H9 (cell line): ENCODE measurements around the gene NUDT3. TPM values are rescaled to one million over a fixed set of nuclear protein-coding genes. Genes with fewer than 3 reads are reported as not detected.

Experiments used
- DNase-seq: peaks from one replicate; pipeline ENCODE4 v3.0.0-alpha.2; 2017
- H2AFZ ChIP-seq: one replicate; pipeline ENCODE4 v1.6.1; 2013; ENCODE audit warnings: mild to moderate bottlenecking, low read length, control low read depth, moderate library complexity
- H2AK5ac ChIP-seq: 2 replicates; pipeline ENCODE4 v1.6.1; 2013; ENCODE audit warnings: low read length, control low read depth, mixed read lengths; ENCODE audit not compliant: insufficient read length
- H2BK120ac ChIP-seq: one replicate; pipeline ENCODE4 v1.6.1; 2013; ENCODE audit warnings: low read depth, mild to moderate bottlenecking, low read length, control low read depth, inconsistent platforms; ENCODE audit not compliant: poor library complexity, severe bottlenecking
- H2BK12ac ChIP-seq: 2 replicates; pipeline ENCODE4 v1.6.1; 2013; ENCODE audit warnings: low read length, control low read depth, mixed read lengths, low read depth; ENCODE audit not compliant: insufficient read length
- H2BK15ac ChIP-seq: 2 replicates; pipeline ENCODE4 v1.6.1; 2013; ENCODE audit warnings: low read depth, low read length, control low read depth
- H2BK20ac ChIP-seq: one replicate; pipeline ENCODE4 v1.6.1; 2013; ENCODE audit warnings: low read depth, mild to moderate bottlenecking, low read length, control low read depth, inconsistent platforms; ENCODE audit not compliant: poor library complexity, severe bottlenecking
- H2BK5ac ChIP-seq: 2 replicates; pipeline ENCODE4 v1.6.1; 2013; ENCODE audit warnings: low read length, control low read depth, mixed read lengths; ENCODE audit not compliant: insufficient read length
- H3K14ac ChIP-seq: 2 replicates; pipeline ENCODE4 v1.6.1; 2013; ENCODE audit warnings: low read length, control low read depth; ENCODE audit not compliant: insufficient read depth
- H3K18ac ChIP-seq: 2 replicates; pipeline ENCODE4 v1.6.1; 2013; ENCODE audit warnings: low read depth, mild to moderate bottlenecking, mixed read lengths, low read length, control low read depth; ENCODE audit not compliant: insufficient read length
- H3K23ac ChIP-seq: 2 replicates; pipeline ENCODE4 v1.6.1; 2013; ENCODE audit warnings: low read length, control low read depth, mixed read lengths, low read depth; ENCODE audit not compliant: insufficient read length
- H3K23me2 ChIP-seq: 2 replicates; pipeline ENCODE4 v1.6.1; 2013; ENCODE audit warnings: low read depth, mild to moderate bottlenecking, mixed read lengths, low read length, control low read depth; ENCODE audit not compliant: insufficient read length, poor library complexity, severe bottlenecking
- H3K27ac ChIP-seq: 2 replicates; pipeline ENCODE4 v1.5.1; 2013; ENCODE audit warnings: low read length, control low read depth, mixed read lengths, low read depth; ENCODE audit not compliant: insufficient read length
- H3K27me3 ChIP-seq: 2 replicates; pipeline ENCODE4 v1.6.1; 2013; ENCODE audit warnings: low read length, control low read depth, inconsistent platforms; ENCODE audit not compliant: insufficient read depth
- H3K4ac ChIP-seq: 2 replicates; pipeline ENCODE4 v1.6.1; 2013; ENCODE audit warnings: low read depth, mild to moderate bottlenecking, control low read depth, inconsistent platforms, low read length, moderate library complexity
- H3K4me1 ChIP-seq: 2 replicates; pipeline ENCODE4 v1.6.1; 2013; ENCODE audit warnings: low read length, control low read depth, inconsistent platforms; ENCODE audit not compliant: insufficient read depth
- H3K4me2 ChIP-seq: 2 replicates; pipeline ENCODE4 v1.6.1; 2013; ENCODE audit warnings: low read length, control low read depth, mixed read lengths; ENCODE audit not compliant: insufficient read length, insufficient read depth
- H3K56ac ChIP-seq: 2 replicates; pipeline ENCODE4 v1.6.1; 2013; ENCODE audit warnings: low read depth, mild to moderate bottlenecking, mixed read lengths, low read length, control low read depth; ENCODE audit not compliant: insufficient read length
- H3K79me1 ChIP-seq: 2 replicates; pipeline ENCODE4 v1.6.1; 2013; ENCODE audit warnings: low read depth, mild to moderate bottlenecking, moderate library complexity, low read length, control low read depth, inconsistent platforms; ENCODE audit not compliant: insufficient read depth, poor library complexity, severe bottlenecking
- H3K79me2 ChIP-seq: 2 replicates; pipeline ENCODE4 v1.6.1; 2013; ENCODE audit warnings: low read length, control low read depth, inconsistent platforms; ENCODE audit not compliant: insufficient read depth
- H3K9ac ChIP-seq: 2 replicates; pipeline ENCODE4 v1.6.1; 2013; ENCODE audit warnings: low read length, control low read depth, mixed read lengths; ENCODE audit not compliant: insufficient read length; ENCODE audit errors: extremely low read depth
- H3K9me3 ChIP-seq: one replicate; pipeline ENCODE4 v1.6.1; 2013; ENCODE audit warnings: low read depth, low read length, inconsistent platforms; ENCODE audit not compliant: control insufficient read depth
- H3T11ph ChIP-seq: one replicate; pipeline ENCODE4 v1.6.1; 2013; ENCODE audit warnings: mild to moderate bottlenecking, low read length, control low read depth, inconsistent platforms
- H4K20me1 ChIP-seq: one replicate; pipeline ENCODE4 v1.6.1; 2013; ENCODE audit not compliant: control insufficient read depth, insufficient read length, insufficient read depth
- H4K5ac ChIP-seq: 2 replicates; pipeline ENCODE4 v1.6.1; 2013; ENCODE audit warnings: low read depth, mild to moderate bottlenecking, mixed read lengths, low read length, control low read depth; ENCODE audit not compliant: insufficient read length
- H4K8ac ChIP-seq: replicated peaks from 2 replicates; pipeline ENCODE4 v1.6.1; 2013; ENCODE audit warnings: low read length, control low read depth, mixed read lengths, low read depth; ENCODE audit not compliant: insufficient read length
- H4K91ac ChIP-seq: 2 replicates; pipeline ENCODE4 v1.6.1; 2013; ENCODE audit warnings: low read depth, mild to moderate bottlenecking, moderate library complexity, mixed read lengths, low read length, control low read depth; ENCODE audit not compliant: insufficient read length
- H3K27ac Mint-ChIP-seq, 3 experiments: 2 replicates in 2 of 3; 3 replicates in 1 of 3; pipeline ENCODE4 v1.8.0; 2020 to 2021; ENCODE audit warnings: mixed read lengths in 3 of 3, mild to moderate bottlenecking in 1 of 3, moderate library complexity in 1 of 3
- H3K27me3 Mint-ChIP-seq: 2 replicates; pipeline ENCODE4 v1.8.0; 2021; ENCODE audit warnings: low read depth, mild to moderate bottlenecking, moderate library complexity, mixed read lengths
- H3K36me3 Mint-ChIP-seq, 3 experiments: 2 replicates in 2 of 3; 3 replicates in 1 of 3; pipeline ENCODE4 v1.8.0; 2020 to 2021; ENCODE audit warnings: low read depth in 3 of 3, mixed read lengths in 3 of 3; ENCODE audit not compliant: insufficient read depth in 1 of 3
- H3K4me1 Mint-ChIP-seq, 2 experiments: 2 replicates each; pipeline ENCODE4 v1.8.0; 2020; ENCODE audit warnings: mixed read lengths in 2 of 2
- H3K4me3 Mint-ChIP-seq, 2 experiments: 2 replicates in 1 of 2; 3 replicates in 1 of 2; pipeline ENCODE4 v1.8.0; 2020 to 2021; ENCODE audit warnings: mild to moderate bottlenecking in 2 of 2, mixed read lengths in 2 of 2, moderate library complexity in 1 of 2
- H3K9me3 Mint-ChIP-seq, 2 experiments: 2 replicates in 1 of 2; 3 replicates in 1 of 2; pipeline ENCODE4 v1.8.0; 2020; ENCODE audit warnings: mild to moderate bottlenecking in 2 of 2, mixed read lengths in 2 of 2, moderate library complexity in 1 of 2
- CTCF ChIP-seq: fragments of 200-600 bp; sonication (generic); conservative IDR thresholded peaks from 3 replicates; pipeline ENCODE4 v1.8.0; 2021; ENCODE audit warnings: antibody characterized with exemption, mild to moderate bottlenecking
- WGBS: extraction: QIAGEN DNeasy Blood & Tissue Kit; methylation state at CpG from one replicate; pipeline ENCODE4 v1.1.7; 2013; ENCODE audit warnings: missing lambda C conversion rate, low lambda C conversion rate, mixed read lengths; ENCODE audit not compliant: insufficient read length; ENCODE audit errors: extremely low coverage; 5-methylcytosine and 5-hydroxymethylcytosine counted together
- total RNA-seq: library from RNA; stranded (reverse); gene quantifications from 2 replicates; pipeline ENCODE4 v1.2.1, GENCODE V29; 2021

The NUDT3 gene
- total RNA-seq, 1 experiment from 2014 or later, result 23.6 TPM

- Mint-ChIP-seq H3K36me3 (peaks cover 0 to 17% (median 6%) of the 10 kb centered on the region in 3 experiments; a peak in 4 of 7 replicates), H3K27me3 (no peaks in the 10 kb centered on the region; the same call in 1 of the 2 replicates), H3K27ac (peak overlapping the region in 1 of 3 experiments; percentile 4; a peak in 1 of 7 replicates), H3K4me1 (peaks cover 0 to 7% of the 10 kb centered on the region in 2 experiments; a peak in 2 of 4 replicates), H3K9me3 (no peaks in the 10 kb centered on the region), H3K4me3 (no peak overlapping the region)
- Histone ChIP-seq H3K4me2 (no peak overlapping the region), H3K79me1 (no peaks in the 10 kb centered on the region), H2AFZ (no peak overlapping the region), H4K8ac (no peak overlapping the region), H3K79me2 (no peaks in the 10 kb centered on the region), H2AK5ac (no peak overlapping the region), H2BK15ac (no peak overlapping the region), H3K27me3 (no peaks in the 10 kb centered on the region), H3K27ac (no peak overlapping the region), H3K4ac (no peak overlapping the region), H3K23me2 (no peaks in the 10 kb centered on the region), H2BK20ac (no peak overlapping the region), H2BK5ac (no peak overlapping the region), H3K9ac (no peak overlapping the region), H3K9me3 (no peaks in the 10 kb centered on the region), H2BK120ac (no peak overlapping the region), H3K18ac (no peak overlapping the region), H3K4me1 (no peaks in the 10 kb centered on the region), H3K23ac (no peak overlapping the region), H4K5ac (no peak overlapping the region), H3K14ac (no peak overlapping the region), H4K20me1 (no peaks in the 10 kb centered on the region), H4K91ac (no peak overlapping the region), H3K56ac (no peak overlapping the region), H3T11ph (no peak overlapping the region), H2BK12ac (no peak overlapping the region)
- WGBS, result no CpG with 5 or more reads among the region's 4 CpGs
- no peak for TF ChIP-seq CTCF
- no peak for DNase-seq
Observed at GRCh38 chr6:34280216-34280615, 112.3 kb downstream of the NUDT3 start.
